ENCODE results near the gene EFNA2.

- TF ChIP-seq, protein P1, sequence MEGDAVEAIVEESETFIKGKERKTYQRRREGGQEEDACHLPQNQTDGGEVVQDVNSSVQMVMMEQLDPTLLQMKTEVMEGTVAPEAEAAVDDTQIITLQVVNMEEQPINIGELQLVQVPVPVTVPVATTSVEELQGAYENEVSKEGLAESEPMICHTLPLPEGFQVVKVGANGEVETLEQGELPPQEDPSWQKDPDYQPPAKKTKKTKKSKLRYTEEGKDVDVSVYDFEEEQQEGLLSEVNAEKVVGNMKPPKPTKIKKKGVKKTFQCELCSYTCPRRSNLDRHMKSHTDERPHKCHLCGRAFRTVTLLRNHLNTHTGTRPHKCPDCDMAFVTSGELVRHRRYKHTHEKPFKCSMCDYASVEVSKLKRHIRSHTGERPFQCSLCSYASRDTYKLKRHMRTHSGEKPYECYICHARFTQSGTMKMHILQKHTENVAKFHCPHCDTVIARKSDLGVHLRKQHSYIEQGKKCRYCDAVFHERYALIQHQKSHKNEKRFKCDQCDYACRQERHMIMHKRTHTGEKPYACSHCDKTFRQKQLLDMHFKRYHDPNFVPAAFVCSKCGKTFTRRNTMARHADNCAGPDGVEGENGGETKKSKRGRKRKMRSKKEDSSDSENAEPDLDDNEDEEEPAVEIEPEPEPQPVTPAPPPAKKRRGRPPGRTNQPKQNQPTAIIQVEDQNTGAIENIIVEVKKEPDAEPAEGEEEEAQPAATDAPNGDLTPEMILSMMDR (IDR thresholded peaks at IDR 0.05 in 4 of 5, conservative IDR thresholded peaks at IDR 0.05 in 1 of 5), result no peak
- TF ChIP-seq POLR2A (IDR thresholded peaks at IDR 0.05), result no peak
These were observed 4.6 kb downstream of the EFNA2 start for GRCh38 chr19:1290196-1290702.

Data from gastrocnemius medialis (tissue), 4 donors.